BE2C (cell line): ENCODE results near the gene IQCB1.
"Not testable (repeated sequence)": the region's sequence is repeated elsewhere in the genome, so short reads cannot be mapped to it uniquely, and the experiment has no call there.

Source experiments
- DNase-seq: peaks from one replicate; pipeline ENCODE4 v3.0.0-alpha.2; 2020
- H3K27me3 ChIP-seq: fragments of 250-450 bp; sonication (Bioruptor Pico); 2 replicates; pipeline ENCODE4 v1.5.1; 2020; ENCODE audit warnings: mild to moderate bottlenecking
- H3K36me3 ChIP-seq: fragments of 250-450 bp; sonication (Bioruptor Pico); 2 replicates; pipeline ENCODE4 v1.5.1; 2020; ENCODE audit warnings: mild to moderate bottlenecking
- H3K4me1 ChIP-seq: fragments of 250-450 bp; sonication (Bioruptor Pico); 2 replicates; pipeline ENCODE4 v1.5.1; 2020
- H3K4me3 ChIP-seq: 2 replicates; pipeline ENCODE4 v1.5.1; 2011; ENCODE audit warnings: low read depth, low read length
- H3K9me3 ChIP-seq: fragments of 250-450 bp; sonication (Bioruptor Pico); 2 replicates; pipeline ENCODE4 v1.5.1; 2020
- CTCF ChIP-seq: IDR thresholded peaks from 2 replicates; pipeline ENCODE4 v1.5.1; 2012; ENCODE audit warnings: mild to moderate bottlenecking, low read depth, low read length

Gene IQCB1

GRCh38 chr3:121869736-121870135 is 34.9 kb upstream of the IQCB1 start:
- no peaks in the 10 kb centered on the region for H3K9me3 ChIP-seq
- H3K4me1 ChIP-seq = no peaks in the 10 kb centered on the region

GRCh38 chr3:121863801-121864200 is 28.9 kb upstream of the IQCB1 start:
- no peak for DNase-seq
- Histone ChIP-seq H3K4me3 (no peak overlapping the region), H3K9me3 (no peaks in the 10 kb centered on the region; the same call in 1 of the 2 replicates), H3K36me3 (no peaks in the 10 kb centered on the region), H3K4me1 (no peaks in the 10 kb centered on the region), H3K27me3 (0 out of 2 replicates have a peak, but pooled peaks cover 7% of the 10 kb centered on the region)
- no peak for TF ChIP-seq CTCF

More at GRCh38 chr3:121869736-121870135, 34.9 kb upstream of the IQCB1 start:
- 0 out of 2 replicates have a peak, but pooled peaks cover 7% of the 10 kb centered on the region for H3K27me3 ChIP-seq
- DNase-seq = no peak
- TF ChIP-seq CTCF = no peak
- no peaks in the 10 kb centered on the region for H3K36me3 ChIP-seq
- H3K4me3 ChIP-seq = no peak overlapping the region

- H3K36me3 ChIP-seq, H3K4me1 ChIP-seq, DNase-seq, H3K4me3 ChIP-seq, H3K27me3 ChIP-seq, H3K9me3 ChIP-seq: not testable (repeated sequence)
These were observed 28.4 kb upstream of the IQCB1 start for GRCh38 chr3:121863247-121863646.

GRCh38 chr3:121857778-121858177 is 22.9 kb upstream of the IQCB1 start:
- DNase-seq, H3K27me3 ChIP-seq, H3K36me3 ChIP-seq, H3K9me3 ChIP-seq, H3K4me1 ChIP-seq, H3K4me3 ChIP-seq: not testable (repeated sequence)

- TF ChIP-seq CTCF = peak; percentile 49
- no peaks in the 10 kb centered on the region for H3K36me3 ChIP-seq
- H3K4me3 ChIP-seq = no peak overlapping the region
- H3K27me3 ChIP-seq = peaks cover 9% of the 10 kb centered on the region
- no peaks in the 10 kb centered on the region for H3K4me1 ChIP-seq
- DNase-seq = no peak
- no peaks in the 10 kb centered on the region for H3K9me3 ChIP-seq
These were observed 20.7 kb upstream of the IQCB1 start for GRCh38 chr3:121855555-121855954.

GRCh38 chr3:121852256-121852655 is 17.4 kb upstream of the IQCB1 start:
- H3K9me3 ChIP-seq = no peaks in the 10 kb centered on the region
- no peaks in the 10 kb centered on the region for H3K36me3 ChIP-seq
- TF ChIP-seq CTCF = no peak
- no peaks in the 10 kb centered on the region for H3K4me1 ChIP-seq
- no peak overlapping the region for H3K4me3 ChIP-seq
- peaks cover 9% of the 10 kb centered on the region for H3K27me3 ChIP-seq
- no peak for DNase-seq

GRCh38 chr3:121844892-121845291 is 10.0 kb upstream of the IQCB1 start:
- Histone ChIP-seq H3K36me3 (no peaks in the 10 kb centered on the region), H3K27me3 (peaks cover 6% of the 10 kb centered on the region; the same call in 1 of the 2 replicates), H3K4me3 (no peak overlapping the region), H3K9me3 (no peaks in the 10 kb centered on the region), H3K4me1 (no peaks in the 10 kb centered on the region)
- no peak for TF ChIP-seq CTCF
- DNase-seq = no peak
